ENCODE results near the gene VPS45. TPM values are rescaled to one million over a fixed set of nuclear protein-coding genes. Genes with fewer than 3 reads are reported as not detected.
A peak's percentile ranks its signal among the peaks of the same experiment; 100 is the strongest.

Gene VPS45
- total and polyA plus RNA-seq, 2 of the 13 experiments (the other 11 are each of a cell fraction or from before 2014, with no cell fraction given): 15.2 to 25.2 TPM

DNA sequence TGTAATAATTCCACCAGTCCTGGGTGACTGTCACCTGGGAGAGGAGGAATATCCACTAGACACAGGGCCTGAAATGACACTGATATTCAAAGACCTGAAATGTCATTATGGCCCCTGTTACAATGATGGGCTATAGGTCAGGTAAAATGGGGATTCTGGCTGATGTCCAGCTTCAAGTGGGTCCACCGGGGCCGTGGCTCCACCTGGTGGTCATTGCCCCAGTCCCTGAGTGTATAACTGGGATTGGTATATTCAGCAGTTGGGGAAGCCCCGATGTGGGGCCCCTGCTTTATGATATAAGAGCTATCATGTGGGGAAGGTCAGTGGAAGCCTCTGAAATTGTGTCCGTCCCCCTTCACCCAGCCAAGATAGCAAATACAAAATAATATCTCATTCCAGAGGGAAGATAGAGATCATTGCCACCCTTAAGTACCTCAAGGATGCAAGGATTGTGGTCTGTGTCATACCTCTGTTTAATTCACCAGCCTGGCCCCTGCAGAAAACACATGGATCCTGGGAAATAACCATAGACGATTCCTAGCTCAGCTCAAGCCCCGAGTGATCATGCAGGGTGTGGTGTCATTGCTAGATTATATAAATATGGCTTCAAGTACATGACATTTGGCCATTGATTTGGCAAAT lies 101.5 kb downstream of the VPS45 start (continued):
- TF ChIP-seq, protein P1, sequence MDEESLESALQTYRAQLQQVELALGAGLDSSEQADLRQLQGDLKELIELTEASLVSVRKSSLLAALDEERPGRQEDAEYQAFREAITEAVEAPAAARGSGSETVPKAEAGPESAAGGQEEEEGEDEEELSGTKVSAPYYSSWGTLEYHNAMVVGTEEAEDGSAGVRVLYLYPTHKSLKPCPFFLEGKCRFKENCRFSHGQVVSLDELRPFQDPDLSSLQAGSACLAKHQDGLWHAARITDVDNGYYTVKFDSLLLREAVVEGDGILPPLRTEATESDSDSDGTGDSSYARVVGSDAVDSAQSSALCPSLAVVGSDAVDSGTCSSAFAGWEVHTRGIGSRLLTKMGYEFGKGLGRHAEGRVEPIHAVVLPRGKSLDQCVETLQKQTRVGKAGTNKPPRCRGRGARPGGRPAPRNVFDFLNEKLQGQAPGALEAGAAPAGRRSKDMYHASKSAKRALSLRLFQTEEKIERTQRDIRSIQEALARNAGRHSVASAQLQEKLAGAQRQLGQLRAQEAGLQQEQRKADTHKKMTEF (CRISPR knock-in tag; IDR thresholded peaks at IDR 0.05): no peak
- TF ChIP-seq, protein P2, sequence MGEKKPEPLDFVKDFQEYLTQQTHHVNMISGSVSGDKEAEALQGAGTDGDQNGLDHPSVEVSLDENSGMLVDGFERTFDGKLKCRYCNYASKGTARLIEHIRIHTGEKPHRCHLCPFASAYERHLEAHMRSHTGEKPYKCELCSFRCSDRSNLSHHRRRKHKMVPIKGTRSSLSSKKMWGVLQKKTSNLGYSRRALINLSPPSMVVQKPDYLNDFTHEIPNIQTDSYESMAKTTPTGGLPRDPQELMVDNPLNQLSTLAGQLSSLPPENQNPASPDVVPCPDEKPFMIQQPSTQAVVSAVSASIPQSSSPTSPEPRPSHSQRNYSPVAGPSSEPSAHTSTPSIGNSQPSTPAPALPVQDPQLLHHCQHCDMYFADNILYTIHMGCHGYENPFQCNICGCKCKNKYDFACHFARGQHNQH (CRISPR knock-in tag; IDR thresholded peaks at IDR 0.05): 0 out of 2 replicates have a peak, but pooled peaks have one; percentile 26
- TF ChIP-seq POLR2AphosphoS5 (IDR thresholded peaks at IDR 0.05; ENCODE audit: low read depth, low read length): no peak
- no peak for TF ChIP-seq KLF11 (CRISPR knock-in tag; IDR thresholded peaks at IDR 0.05)
- TF ChIP-seq ZKSCAN1 (IDR thresholded peaks at IDR 0.05; ENCODE audit: low read length): no peak
- TF ChIP-seq, protein P3, sequence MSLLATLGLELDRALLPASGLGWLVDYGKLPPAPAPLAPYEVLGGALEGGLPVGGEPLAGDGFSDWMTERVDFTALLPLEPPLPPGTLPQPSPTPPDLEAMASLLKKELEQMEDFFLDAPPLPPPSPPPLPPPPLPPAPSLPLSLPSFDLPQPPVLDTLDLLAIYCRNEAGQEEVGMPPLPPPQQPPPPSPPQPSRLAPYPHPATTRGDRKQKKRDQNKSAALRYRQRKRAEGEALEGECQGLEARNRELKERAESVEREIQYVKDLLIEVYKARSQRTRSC (CRISPR knock-in tag; IDR thresholded peaks at IDR 0.05; ENCODE audit: low read depth): no peak
- no peak for TF ChIP-seq ZNF543 (CRISPR knock-in tag; IDR thresholded peaks at IDR 0.05)
- peak; percentile 45; the same call in 1 of the 2 replicates for TF ChIP-seq HOXA5 (CRISPR knock-in tag; IDR thresholded peaks at IDR 0.05)
- no peak for TF ChIP-seq ZNF724P (CRISPR knock-in tag; IDR thresholded peaks at IDR 0.05; ENCODE audit: borderline replicate concordance)
- TF ChIP-seq, protein P4, sequence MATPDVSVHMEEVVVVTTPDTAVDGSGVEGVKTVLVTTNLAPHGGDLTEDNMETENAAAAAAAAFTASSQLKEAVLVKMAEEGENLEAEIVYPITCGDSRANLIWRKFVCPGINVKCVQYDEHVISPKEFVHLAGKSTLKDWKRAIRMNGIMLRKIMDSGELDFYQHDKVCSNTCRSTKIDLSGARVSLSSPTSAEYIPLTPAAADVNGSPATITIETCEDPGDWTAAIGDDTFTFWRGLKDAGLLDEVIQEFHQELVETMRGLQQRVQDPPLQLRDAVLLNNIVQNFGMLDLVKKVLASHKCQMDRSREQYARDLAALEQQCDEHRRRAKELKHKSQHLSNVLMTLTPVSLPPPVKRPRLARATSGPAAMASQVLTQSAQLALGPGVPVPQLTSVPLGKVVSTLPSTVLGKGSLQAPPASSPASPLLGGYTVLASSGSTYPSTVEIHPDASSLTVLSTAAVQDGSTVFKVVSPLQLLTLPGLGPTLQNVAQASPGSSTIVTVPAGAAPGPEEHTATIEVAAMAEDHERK (CRISPR knock-in tag; IDR thresholded peaks at IDR 0.05; ENCODE audit: low read depth): no peak
- no peak for TF ChIP-seq MEIS2 (CRISPR knock-in tag; IDR thresholded peaks at IDR 0.05)
- no peak for TF ChIP-seq NFKB2 (CRISPR knock-in tag; IDR thresholded peaks at IDR 0.05; ENCODE audit: borderline replicate concordance)
- TF ChIP-seq ZNF781 (CRISPR knock-in tag; IDR thresholded peaks at IDR 0.05; ENCODE audit: borderline replicate concordance, not compliant biosample characterization): no peak
- no peak for TF ChIP-seq KLF9 (CRISPR knock-in tag; IDR thresholded peaks at IDR 0.05; ENCODE audit: low read depth)
- TF ChIP-seq XRCC5 (optimal IDR thresholded peaks at IDR 0.05; ENCODE audit: low read length): peak; percentile 51
- TF ChIP-seq ZFP36 (IDR thresholded peaks at IDR 0.05; ENCODE audit: borderline replicate concordance, low read depth, low read length, partially characterized antibody): no peak
- TF ChIP-seq ARNTL (CRISPR knock-in tag; IDR thresholded peaks at IDR 0.05): no peak
- TF ChIP-seq CCAR2 (optimal IDR thresholded peaks at IDR 0.05; ENCODE audit: low read depth, low read length): no peak
- TF ChIP-seq NCOA5 (CRISPR knock-in tag; IDR thresholded peaks at IDR 0.05): no peak
- no peak for TF ChIP-seq NFATC3 (CRISPR knock-in tag; IDR thresholded peaks at IDR 0.05)
- TF ChIP-seq TAF15 (IDR thresholded peaks at IDR 0.05; ENCODE audit: low read depth, low read length, poor library complexity, severe bottlenecking): no peak
- TF ChIP-seq, protein P5, sequence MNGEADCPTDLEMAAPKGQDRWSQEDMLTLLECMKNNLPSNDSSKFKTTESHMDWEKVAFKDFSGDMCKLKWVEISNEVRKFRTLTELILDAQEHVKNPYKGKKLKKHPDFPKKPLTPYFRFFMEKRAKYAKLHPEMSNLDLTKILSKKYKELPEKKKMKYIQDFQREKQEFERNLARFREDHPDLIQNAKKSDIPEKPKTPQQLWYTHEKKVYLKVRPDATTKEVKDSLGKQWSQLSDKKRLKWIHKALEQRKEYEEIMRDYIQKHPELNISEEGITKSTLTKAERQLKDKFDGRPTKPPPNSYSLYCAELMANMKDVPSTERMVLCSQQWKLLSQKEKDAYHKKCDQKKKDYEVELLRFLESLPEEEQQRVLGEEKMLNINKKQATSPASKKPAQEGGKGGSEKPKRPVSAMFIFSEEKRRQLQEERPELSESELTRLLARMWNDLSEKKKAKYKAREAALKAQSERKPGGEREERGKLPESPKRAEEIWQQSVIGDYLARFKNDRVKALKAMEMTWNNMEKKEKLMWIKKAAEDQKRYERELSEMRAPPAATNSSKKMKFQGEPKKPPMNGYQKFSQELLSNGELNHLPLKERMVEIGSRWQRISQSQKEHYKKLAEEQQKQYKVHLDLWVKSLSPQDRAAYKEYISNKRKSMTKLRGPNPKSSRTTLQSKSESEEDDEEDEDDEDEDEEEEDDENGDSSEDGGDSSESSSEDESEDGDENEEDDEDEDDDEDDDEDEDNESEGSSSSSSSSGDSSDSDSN (CRISPR knock-in tag; IDR thresholded peaks at IDR 0.05): no peak
- no peak for TF ChIP-seq ZNF670 (CRISPR knock-in tag; IDR thresholded peaks at IDR 0.05; ENCODE audit: borderline replicate concordance)
- no peak for TF ChIP-seq HMG20A (CRISPR knock-in tag; IDR thresholded peaks at IDR 0.05; ENCODE audit: borderline replicate concordance)
- no peak for TF ChIP-seq HMG20B (CRISPR knock-in tag; conservative IDR thresholded peaks at IDR 0.05)

Measured in HepG2 (cell line).